DND-41 (cell line): ENCODE measurements around the gene ABLIM2.

Experiments
- ATAC-seq: fragments of 200-7000 bp; cut with Tn5 transposase; 3 replicates; pipeline ENCODE4 v1.9.1; 2021; ENCODE audit warnings: low read depth; ENCODE audit not compliant: insufficient read depth
- DNase-seq: peaks from one replicate; pipeline ENCODE4 v3.0.0-alpha.2; 2020
- H2AFZ ChIP-seq: 2 replicates; pipeline ENCODE4 v1.6.0; 2012; ENCODE audit warnings: low read depth, low read length
- H3K27ac ChIP-seq: 2 replicates; pipeline ENCODE4 v1.5.1; 2012; ENCODE audit warnings: low read length, inconsistent platforms
- H3K27me3 ChIP-seq: fragments of 200-600 bp; sonication (generic); 2 replicates; pipeline ENCODE4 v1.6.0; 2012; ENCODE audit warnings: low read length, mild to moderate bottlenecking, inconsistent platforms; ENCODE audit not compliant: insufficient read depth, poor library complexity
- H3K36me3 ChIP-seq: 2 replicates; pipeline ENCODE4 v1.5.1; 2012; ENCODE audit warnings: low read length, inconsistent platforms; ENCODE audit not compliant: insufficient read depth
- H3K4me1 ChIP-seq: 2 replicates; pipeline ENCODE4 v1.5.1; 2012; ENCODE audit warnings: mild to moderate bottlenecking, low read length; ENCODE audit not compliant: insufficient read depth
- H3K4me2 ChIP-seq: 2 replicates; pipeline ENCODE4 v1.6.0; 2012; ENCODE audit warnings: mild to moderate bottlenecking, moderate library complexity, low read length, inconsistent platforms; ENCODE audit not compliant: insufficient read depth
- H3K4me3 ChIP-seq, 2 experiments: fragments of 200-600 bp in 1 of 2; shearing (Covaris generic) in 1 of 2; 2 replicates each; pipeline ENCODE4 v1.5.1; 2012 to 2016; ENCODE audit warnings: inconsistent platforms in 2 of 2, low read length in 2 of 2, mild to moderate bottlenecking in 2 of 2, low read depth in 1 of 2, moderate library complexity in 1 of 2
- H3K79me2 ChIP-seq: 2 replicates; pipeline ENCODE4 v1.6.0; 2012; ENCODE audit warnings: low read length, inconsistent platforms; ENCODE audit not compliant: insufficient read depth
- H3K9ac ChIP-seq: 2 replicates; pipeline ENCODE4 v1.6.0; 2012; ENCODE audit warnings: low read depth, mild to moderate bottlenecking, inconsistent platforms, low read length, moderate library complexity
- H3K9me3 ChIP-seq: 2 replicates; pipeline ENCODE4 v1.5.1; 2012; ENCODE audit warnings: low read length, moderate library complexity, mild to moderate bottlenecking, inconsistent platforms; ENCODE audit not compliant: insufficient read depth, severe bottlenecking
- H4K20me1 ChIP-seq: 2 replicates; pipeline ENCODE4 v1.6.0; 2012; ENCODE audit warnings: low read length; ENCODE audit not compliant: insufficient read depth
- EZH2 ChIP-seq: IDR thresholded peaks from 3 replicates; pipeline ENCODE4 v1.6.1; 2012; ENCODE audit warnings: borderline replicate concordance, low read depth, mild to moderate bottlenecking, moderate library complexity, low read length, inconsistent platforms; ENCODE audit not compliant: severe bottlenecking
- TF ChIP-seq, protein P1 (sequence below): IDR thresholded peaks from 2 replicates; pipeline ENCODE4 v1.5.1; 2012; ENCODE audit warnings: borderline replicate concordance, low read length, moderate library complexity, mild to moderate bottlenecking; ENCODE audit not compliant: poor library complexity, severe bottlenecking; ENCODE audit errors: extremely low read depth

ABLIM2 gene

DNA sequence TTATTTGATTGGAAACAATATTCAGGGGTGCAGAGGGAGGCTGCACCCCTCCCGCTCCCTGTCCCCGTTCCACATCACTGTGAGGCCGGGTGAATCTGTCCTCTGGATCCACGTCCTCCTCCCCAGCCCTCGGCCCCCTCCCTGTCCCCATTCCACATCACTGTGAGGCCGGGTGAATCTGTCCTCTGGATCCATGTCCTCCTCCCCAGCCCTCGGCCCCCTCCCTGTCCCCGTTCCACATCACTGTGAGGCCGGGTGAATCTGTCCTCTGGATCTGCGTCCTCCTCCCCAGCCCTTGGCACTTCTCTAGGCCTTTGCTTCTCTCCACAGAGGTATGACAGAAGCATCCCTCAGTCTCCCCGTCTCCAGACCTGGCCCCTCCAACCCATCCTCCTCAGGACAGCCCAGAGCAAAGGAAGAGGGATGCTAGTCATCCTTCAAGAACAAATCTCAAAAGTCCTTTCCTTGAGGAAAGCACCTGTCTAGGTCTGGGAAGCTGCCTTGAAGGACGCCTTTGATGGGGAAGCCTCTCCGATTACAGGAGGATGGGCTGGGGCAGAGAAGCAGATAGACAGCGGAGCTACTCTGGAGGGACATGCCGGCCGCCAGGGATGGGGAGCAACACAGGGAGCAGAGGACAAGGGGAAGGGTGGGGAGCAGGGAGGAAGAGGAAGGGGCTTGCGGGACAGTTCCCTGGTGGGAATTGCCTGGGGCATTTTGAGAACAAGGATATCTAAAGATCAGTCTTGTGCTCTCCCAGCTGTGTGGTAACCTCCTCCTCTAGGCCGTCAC, 208.1 kb downstream of the ABLIM2 start:
- Histone ChIP-seq H3K79me2 (no peaks in the 10 kb centered on the region), H3K4me3 (no peak overlapping the region), H3K27ac (no peak overlapping the region), H2AFZ (no peak overlapping the region), H3K4me1 (no peaks in the 10 kb centered on the region), H3K27me3 (no peaks in the 10 kb centered on the region), H3K4me2 (no peak overlapping the region), H3K36me3 (no peaks in the 10 kb centered on the region), H3K9me3 (no peaks in the 10 kb centered on the region), H4K20me1 (no peaks in the 10 kb centered on the region), H3K9ac (no peak overlapping the region)
- ATAC-seq (no peak), DNase-seq (no peak)
- TF ChIP-seq EZH2 = no peak
- TF ChIP-seq, protein P1, sequence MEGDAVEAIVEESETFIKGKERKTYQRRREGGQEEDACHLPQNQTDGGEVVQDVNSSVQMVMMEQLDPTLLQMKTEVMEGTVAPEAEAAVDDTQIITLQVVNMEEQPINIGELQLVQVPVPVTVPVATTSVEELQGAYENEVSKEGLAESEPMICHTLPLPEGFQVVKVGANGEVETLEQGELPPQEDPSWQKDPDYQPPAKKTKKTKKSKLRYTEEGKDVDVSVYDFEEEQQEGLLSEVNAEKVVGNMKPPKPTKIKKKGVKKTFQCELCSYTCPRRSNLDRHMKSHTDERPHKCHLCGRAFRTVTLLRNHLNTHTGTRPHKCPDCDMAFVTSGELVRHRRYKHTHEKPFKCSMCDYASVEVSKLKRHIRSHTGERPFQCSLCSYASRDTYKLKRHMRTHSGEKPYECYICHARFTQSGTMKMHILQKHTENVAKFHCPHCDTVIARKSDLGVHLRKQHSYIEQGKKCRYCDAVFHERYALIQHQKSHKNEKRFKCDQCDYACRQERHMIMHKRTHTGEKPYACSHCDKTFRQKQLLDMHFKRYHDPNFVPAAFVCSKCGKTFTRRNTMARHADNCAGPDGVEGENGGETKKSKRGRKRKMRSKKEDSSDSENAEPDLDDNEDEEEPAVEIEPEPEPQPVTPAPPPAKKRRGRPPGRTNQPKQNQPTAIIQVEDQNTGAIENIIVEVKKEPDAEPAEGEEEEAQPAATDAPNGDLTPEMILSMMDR = no peak

DNA sequence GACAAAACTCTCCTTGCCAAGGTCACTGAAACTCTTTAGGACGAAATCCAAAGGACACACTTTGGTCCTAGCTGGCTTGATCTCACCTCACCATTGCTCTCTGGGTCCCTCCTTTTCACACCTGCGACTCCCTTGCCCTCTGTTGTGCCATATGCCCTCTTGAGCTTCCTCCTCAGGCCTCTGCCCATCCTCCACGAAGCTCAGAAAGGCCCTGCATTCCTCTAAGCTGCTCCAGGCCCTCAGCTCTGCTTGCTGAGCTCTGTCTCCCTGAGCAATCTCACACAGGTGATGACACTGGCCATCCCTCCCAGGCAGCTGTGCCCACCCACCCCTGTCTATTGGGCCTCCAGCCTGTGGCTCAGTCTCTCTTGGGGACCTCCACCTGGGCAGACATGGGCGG, 208.9 kb downstream of the ABLIM2 start:
- ATAC-seq (no peak), DNase-seq (no peak)
- H3K4me1 ChIP-seq = no peaks in the 10 kb centered on the region
- H2AFZ ChIP-seq = no peak overlapping the region
- H3K27me3 ChIP-seq = no peaks in the 10 kb centered on the region
- no peaks in the 10 kb centered on the region for H3K9me3 ChIP-seq
- no peak overlapping the region for H3K4me3 ChIP-seq
- H3K9ac ChIP-seq = no peak overlapping the region
- H3K27ac ChIP-seq = no peak overlapping the region
- H3K36me3 ChIP-seq = no peaks in the 10 kb centered on the region
- H4K20me1 ChIP-seq = no peaks in the 10 kb centered on the region
- no peak for TF ChIP-seq EZH2
- TF ChIP-seq, protein P1 = no peak
- no peaks in the 10 kb centered on the region for H3K79me2 ChIP-seq
- no peak overlapping the region for H3K4me2 ChIP-seq

DNA sequence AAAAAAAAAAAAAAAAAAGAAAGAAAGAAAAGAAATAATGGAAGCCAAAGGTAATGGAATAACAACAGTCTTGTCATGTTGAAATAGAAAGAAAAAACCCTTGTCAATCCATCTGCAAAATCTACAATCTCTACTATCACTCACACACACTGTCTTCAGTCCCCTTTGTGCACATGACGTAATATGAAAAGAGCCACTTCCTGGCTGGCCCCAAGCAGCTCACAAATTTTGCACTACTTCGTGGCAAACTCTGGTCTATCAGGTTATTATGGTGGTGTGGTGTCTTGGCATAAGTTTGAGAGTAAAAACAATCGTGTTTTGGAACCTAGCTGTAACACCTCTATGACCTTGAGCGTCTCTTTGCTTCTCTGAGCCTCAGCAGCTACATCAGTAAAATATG, 210.7 kb downstream of the ABLIM2 start:
- no peak overlapping the region for H2AFZ ChIP-seq

More for the DNA sequence above, 210.7 kb downstream of the ABLIM2 start:
- ATAC-seq (no peak), DNase-seq (no peak)
- Histone ChIP-seq H3K9me3 (no peaks in the 10 kb centered on the region), H3K4me1 (no peaks in the 10 kb centered on the region), H3K27me3 (no peaks in the 10 kb centered on the region), H3K4me2 (no peak overlapping the region), H3K4me3 (no peak overlapping the region), H3K36me3 (no peaks in the 10 kb centered on the region), H4K20me1 (no peaks in the 10 kb centered on the region), H3K27ac (no peak overlapping the region), H3K9ac (no peak overlapping the region), H3K79me2 (no peaks in the 10 kb centered on the region)
- no peak for TF ChIP-seq EZH2
- TF ChIP-seq, protein P1 = no peak
